Raji (cell line): ENCODE data around the gene VCAM1.

Source experiments
- POLR2A ChIP-seq: IDR thresholded peaks from 2 replicates; pipeline ENCODE4 v1.6.1; 2011; ENCODE audit warnings: low read depth, low read length, control low read depth; ENCODE audit not compliant: insufficient read depth

Gene VCAM1

GRCh38 chr1:100752791-100753190, 33.2 kb downstream of the VCAM1 start:
- no peak for TF ChIP-seq POLR2A

- no peak for TF ChIP-seq POLR2A
These were observed 38.4 kb downstream of the VCAM1 start for GRCh38 chr1:100757946-100758345.

GRCh38 chr1:100759188-100759587, 39.6 kb downstream of the VCAM1 start:
- TF ChIP-seq POLR2A, result no peak

- no peak for TF ChIP-seq POLR2A
These were observed 41.0 kb downstream of the VCAM1 start for GRCh38 chr1:100760511-100760910.

- no peak for TF ChIP-seq POLR2A
These were observed 42.9 kb downstream of the VCAM1 start for GRCh38 chr1:100762461-100762860.

- TF ChIP-seq POLR2A, result no peak
These were observed 47.8 kb downstream of the VCAM1 start for GRCh38 chr1:100767176-100767890.

- TF ChIP-seq POLR2A, result no peak
These were observed 49.8 kb downstream of the VCAM1 start for GRCh38 chr1:100769323-100769722.

- TF ChIP-seq POLR2A, result no peak
These were observed 50.5 kb downstream of the VCAM1 start for GRCh38 chr1:100769906-100770646.

GRCh38 chr1:100773444-100773843, 53.9 kb downstream of the VCAM1 start:
- no peak for TF ChIP-seq POLR2A

GRCh38 chr1:100774370-100774769, 54.8 kb downstream of the VCAM1 start:
- TF ChIP-seq POLR2A, result no peak

GRCh38 chr1:100775483-100775882, 55.9 kb downstream of the VCAM1 start:
- no peak for TF ChIP-seq POLR2A

- no peak for TF ChIP-seq POLR2A
These were observed 59.2 kb downstream of the VCAM1 start for GRCh38 chr1:100778748-100779147.

GRCh38 chr1:100780814-100781213, 61.3 kb downstream of the VCAM1 start:
- TF ChIP-seq POLR2A, result no peak

GRCh38 chr1:100782473-100783039, 63.0 kb downstream of the VCAM1 start:
- no peak for TF ChIP-seq POLR2A

GRCh38 chr1:100785470-100786052, 66.0 kb downstream of the VCAM1 start:
- TF ChIP-seq POLR2A, result no peak

GRCh38 chr1:100786870-100787269, 67.3 kb downstream of the VCAM1 start:
- TF ChIP-seq POLR2A, result no peak
